Cardiac fibroblast (primary cell): ENCODE data around the gene CYTH1.
A peak's percentile ranks its signal among the peaks of the same experiment; 100 is the strongest.

Source experiments
- DNase-seq, 2 donors: peaks; one replicate each; pipeline versions ENCODE4 v3.0.0 to v3.0.0-alpha.2; 2010; ENCODE audit warnings: low read depth in 2 of 2
- H3K4me3 ChIP-seq, 2 donors: replicated peaks in 1 of 2; 1 replicate in 1 of 2; 2 replicates in 1 of 2; pipeline ENCODE4 v1.5.1; 2011; ENCODE audit warnings: low read depth in 2 of 2, low read length in 2 of 2, mild to moderate bottlenecking in 2 of 2, moderate library complexity in 1 of 2
- TF ChIP-seq, protein P1 (sequence below): IDR thresholded peaks from one replicate; pipeline ENCODE4 v1.5.1; 2011; ENCODE audit warnings: low read depth, mild to moderate bottlenecking, low read length, inconsistent platforms

CYTH1 gene

GRCh38 chr17:78738278-78738677 lies 43.8 kb downstream of the CYTH1 start:
- no peak for DNase-seq
- TF ChIP-seq, protein P1, sequence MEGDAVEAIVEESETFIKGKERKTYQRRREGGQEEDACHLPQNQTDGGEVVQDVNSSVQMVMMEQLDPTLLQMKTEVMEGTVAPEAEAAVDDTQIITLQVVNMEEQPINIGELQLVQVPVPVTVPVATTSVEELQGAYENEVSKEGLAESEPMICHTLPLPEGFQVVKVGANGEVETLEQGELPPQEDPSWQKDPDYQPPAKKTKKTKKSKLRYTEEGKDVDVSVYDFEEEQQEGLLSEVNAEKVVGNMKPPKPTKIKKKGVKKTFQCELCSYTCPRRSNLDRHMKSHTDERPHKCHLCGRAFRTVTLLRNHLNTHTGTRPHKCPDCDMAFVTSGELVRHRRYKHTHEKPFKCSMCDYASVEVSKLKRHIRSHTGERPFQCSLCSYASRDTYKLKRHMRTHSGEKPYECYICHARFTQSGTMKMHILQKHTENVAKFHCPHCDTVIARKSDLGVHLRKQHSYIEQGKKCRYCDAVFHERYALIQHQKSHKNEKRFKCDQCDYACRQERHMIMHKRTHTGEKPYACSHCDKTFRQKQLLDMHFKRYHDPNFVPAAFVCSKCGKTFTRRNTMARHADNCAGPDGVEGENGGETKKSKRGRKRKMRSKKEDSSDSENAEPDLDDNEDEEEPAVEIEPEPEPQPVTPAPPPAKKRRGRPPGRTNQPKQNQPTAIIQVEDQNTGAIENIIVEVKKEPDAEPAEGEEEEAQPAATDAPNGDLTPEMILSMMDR, result no peak
- no peak overlapping the region for H3K4me3 ChIP-seq

DNA sequence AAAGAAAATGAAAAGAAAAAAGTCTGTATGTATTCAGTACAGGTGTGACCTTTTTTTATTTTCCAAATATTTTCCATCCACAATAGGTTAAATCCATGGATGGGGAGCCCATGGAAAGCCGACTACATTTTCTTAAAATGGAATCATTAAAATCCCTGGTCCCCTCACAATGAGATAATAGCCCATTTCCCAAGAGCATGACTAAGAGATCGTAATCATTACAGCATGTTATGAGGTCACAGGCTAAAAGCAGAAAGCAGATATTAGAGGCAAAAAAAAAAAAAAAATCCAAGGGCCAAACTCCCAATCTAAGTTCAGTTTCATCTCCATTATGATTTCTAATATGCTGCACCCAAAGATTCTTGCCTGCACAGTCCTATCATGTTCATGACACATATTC lies 44.7 kb downstream of the CYTH1 start:
- TF ChIP-seq, protein P1, result no peak
- DNase-seq, result peak in 1 of 2 donors; percentile 77
- no peak overlapping the region for H3K4me3 ChIP-seq

DNA sequence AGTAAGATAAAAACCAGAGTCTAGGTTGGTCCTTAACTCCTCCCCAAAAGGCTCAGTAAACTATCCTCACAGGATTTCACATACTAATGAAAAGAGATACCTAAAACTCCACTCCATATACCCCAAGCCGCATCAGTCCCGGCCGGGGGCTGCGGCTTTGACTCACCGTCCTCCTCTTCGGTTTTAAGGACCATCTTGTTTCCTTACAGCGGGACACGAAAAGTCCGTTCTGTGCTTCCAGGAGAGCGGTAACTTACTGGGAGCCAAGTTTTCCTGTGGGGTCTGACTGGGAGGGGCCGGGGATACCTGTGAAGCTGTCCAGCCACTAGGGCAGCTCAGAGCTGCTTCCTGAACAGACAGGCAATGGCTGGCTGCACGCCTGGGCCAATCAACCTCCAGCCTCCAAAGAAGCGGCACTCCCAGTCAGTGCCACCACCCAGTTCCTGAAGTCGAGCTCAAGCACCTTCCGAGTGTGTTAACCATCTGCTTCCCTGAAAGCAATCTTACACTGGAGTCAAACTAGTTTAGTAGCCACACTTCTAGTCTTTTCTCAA lies 45.5 kb downstream of the CYTH1 start:
- no peak for DNase-seq
- peak overlapping the region; percentile 4 to 12 for H3K4me3 ChIP-seq
- TF ChIP-seq, protein P1, result no peak

GRCh38 chr17:78735832-78736525 lies 46.1 kb downstream of the CYTH1 start:
- TF ChIP-seq, protein P1, result no peak
- H3K4me3 ChIP-seq, result peak overlapping the region in 1 of 2 donors; percentile 12
- DNase-seq, result peak; percentile 39 to 55

- no peak for DNase-seq
- TF ChIP-seq, protein P1, result no peak
Measured at GRCh38 chr17:78734793-78735641, 47.1 kb downstream of the CYTH1 start.

DNA sequence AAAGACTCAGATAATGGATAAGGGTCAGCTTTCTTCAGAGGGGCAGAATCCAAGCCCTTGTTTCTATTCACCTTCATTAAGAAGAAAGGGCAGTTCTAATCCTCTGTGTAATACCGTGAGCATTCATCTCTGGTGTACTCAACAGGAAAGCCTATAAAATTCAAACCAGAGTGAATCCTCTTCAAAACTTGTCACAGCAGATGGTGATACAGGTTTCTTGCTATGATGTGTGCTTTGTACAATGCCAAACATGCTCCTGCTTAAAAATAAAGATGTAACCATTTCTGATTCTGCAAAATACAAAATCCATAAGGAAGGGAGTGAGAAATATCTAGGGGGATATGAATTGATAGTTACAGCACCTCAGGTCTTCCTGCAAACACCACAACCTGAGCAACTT lies 49.7 kb downstream of the CYTH1 start:
- TF ChIP-seq, protein P1, result no peak
- DNase-seq, result no peak
- no peak overlapping the region for H3K4me3 ChIP-seq

More at GRCh38 chr17:78734793-78735641, 47.1 kb downstream of the CYTH1 start:
- H3K4me3 ChIP-seq, result no peak overlapping the region
